KMS-11 (cell line): ENCODE data around the gene MARCKSL1.
"Not testable (repeated sequence)": the region's sequence is repeated elsewhere in the genome, so short reads cannot be mapped to it uniquely, and the experiment has no call there.

Experiments
- H2AFZ ChIP-seq: fragments of 200-600 bp; sonication (generic); 2 replicates; pipeline ENCODE4 v1.6.1; 2016; ENCODE audit warnings: antibody characterized with exemption, mixed run types, low read depth
- H3K27ac ChIP-seq: fragments of 200-600 bp; sonication (generic); 2 replicates; pipeline ENCODE4 v1.6.1; 2016; ENCODE audit warnings: mild to moderate bottlenecking, mixed run types
- H3K27me3 ChIP-seq: fragments of 200-600 bp; sonication (generic); 2 replicates; pipeline ENCODE4 v1.6.1; 2017; ENCODE audit warnings: mild to moderate bottlenecking, low read depth, mixed run types, moderate library complexity; ENCODE audit not compliant: insufficient read depth
- H3K36me3 ChIP-seq: fragments of 200-600 bp; sonication (generic); 2 replicates; pipeline ENCODE4 v1.6.1; 2017; ENCODE audit warnings: mild to moderate bottlenecking, mixed run types; ENCODE audit not compliant: insufficient read depth
- H3K4me1 ChIP-seq: fragments of 200-600 bp; sonication (generic); 2 replicates; pipeline ENCODE4 v1.6.1; 2016; ENCODE audit warnings: mild to moderate bottlenecking, low read depth, mixed run types; ENCODE audit not compliant: poor library complexity, severe bottlenecking
- H3K4me2 ChIP-seq: fragments of 200-600 bp; sonication (generic); 2 replicates; pipeline ENCODE4 v1.7.0; 2016; ENCODE audit warnings: mild to moderate bottlenecking, mixed run types
- H3K4me3 ChIP-seq: fragments of 200-600 bp; sonication (generic); IDR thresholded peaks from 2 replicates; pipeline ENCODE4 v1.6.1; 2017; ENCODE audit warnings: low read depth, low read length, mixed read lengths; ENCODE audit not compliant: insufficient read depth
- H3K79me2 ChIP-seq: fragments of 200-600 bp; sonication (generic); 2 replicates; pipeline ENCODE4 v1.6.1; 2016; ENCODE audit warnings: low read depth, mixed run types; ENCODE audit not compliant: insufficient read depth
- H3K9ac ChIP-seq: fragments of 200-600 bp; sonication (generic); 2 replicates; pipeline ENCODE4 v1.6.1; 2016; ENCODE audit warnings: mild to moderate bottlenecking, mixed run types
- H4K20me1 ChIP-seq: fragments of 200-600 bp; sonication (generic); 2 replicates; pipeline ENCODE4 v1.6.1; 2016; ENCODE audit warnings: mild to moderate bottlenecking, mixed run types; ENCODE audit not compliant: insufficient read depth
- TF ChIP-seq, protein P1 (sequence below): fragments of 200-600 bp; sonication (generic); conservative IDR thresholded peaks from 2 replicates; pipeline ENCODE4 v1.6.1; 2017; ENCODE audit warnings: low read depth, mild to moderate bottlenecking, antibody characterized with exemption, low read length, moderate library complexity, mixed read lengths

MARCKSL1 gene

DNA sequence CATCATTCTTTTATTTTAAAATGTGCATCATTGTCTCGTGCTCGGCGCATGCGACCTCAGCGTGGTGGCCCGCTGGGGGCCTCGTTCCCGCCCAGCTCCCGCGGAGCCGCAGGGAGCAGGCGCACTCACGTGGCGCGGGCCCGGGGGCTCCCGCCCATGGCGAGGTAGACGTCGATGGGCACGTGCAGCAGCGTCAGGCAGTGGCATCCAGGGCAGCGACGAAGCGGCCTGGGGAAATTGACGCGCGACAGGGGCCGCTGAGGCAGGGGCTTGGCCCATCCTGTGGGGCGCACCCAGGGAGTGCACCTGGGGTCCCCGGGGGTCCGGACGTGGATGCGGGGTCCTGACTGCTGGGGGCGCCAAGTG, 25.3 kb upstream of the MARCKSL1 start:
- Histone ChIP-seq H3K27ac (no peak overlapping the region), H3K4me1 (no peaks in the 10 kb centered on the region), H4K20me1 (no peaks in the 10 kb centered on the region), H3K9ac (no peak overlapping the region), H3K4me2 (no peak overlapping the region), H3K4me3 (no peak overlapping the region), H3K79me2 (no peaks in the 10 kb centered on the region), H3K27me3 (no peaks in the 10 kb centered on the region), H3K36me3 (no peaks in the 10 kb centered on the region), H2AFZ (no peak overlapping the region)
- TF ChIP-seq, protein P1, sequence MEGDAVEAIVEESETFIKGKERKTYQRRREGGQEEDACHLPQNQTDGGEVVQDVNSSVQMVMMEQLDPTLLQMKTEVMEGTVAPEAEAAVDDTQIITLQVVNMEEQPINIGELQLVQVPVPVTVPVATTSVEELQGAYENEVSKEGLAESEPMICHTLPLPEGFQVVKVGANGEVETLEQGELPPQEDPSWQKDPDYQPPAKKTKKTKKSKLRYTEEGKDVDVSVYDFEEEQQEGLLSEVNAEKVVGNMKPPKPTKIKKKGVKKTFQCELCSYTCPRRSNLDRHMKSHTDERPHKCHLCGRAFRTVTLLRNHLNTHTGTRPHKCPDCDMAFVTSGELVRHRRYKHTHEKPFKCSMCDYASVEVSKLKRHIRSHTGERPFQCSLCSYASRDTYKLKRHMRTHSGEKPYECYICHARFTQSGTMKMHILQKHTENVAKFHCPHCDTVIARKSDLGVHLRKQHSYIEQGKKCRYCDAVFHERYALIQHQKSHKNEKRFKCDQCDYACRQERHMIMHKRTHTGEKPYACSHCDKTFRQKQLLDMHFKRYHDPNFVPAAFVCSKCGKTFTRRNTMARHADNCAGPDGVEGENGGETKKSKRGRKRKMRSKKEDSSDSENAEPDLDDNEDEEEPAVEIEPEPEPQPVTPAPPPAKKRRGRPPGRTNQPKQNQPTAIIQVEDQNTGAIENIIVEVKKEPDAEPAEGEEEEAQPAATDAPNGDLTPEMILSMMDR, result no peak

DNA sequence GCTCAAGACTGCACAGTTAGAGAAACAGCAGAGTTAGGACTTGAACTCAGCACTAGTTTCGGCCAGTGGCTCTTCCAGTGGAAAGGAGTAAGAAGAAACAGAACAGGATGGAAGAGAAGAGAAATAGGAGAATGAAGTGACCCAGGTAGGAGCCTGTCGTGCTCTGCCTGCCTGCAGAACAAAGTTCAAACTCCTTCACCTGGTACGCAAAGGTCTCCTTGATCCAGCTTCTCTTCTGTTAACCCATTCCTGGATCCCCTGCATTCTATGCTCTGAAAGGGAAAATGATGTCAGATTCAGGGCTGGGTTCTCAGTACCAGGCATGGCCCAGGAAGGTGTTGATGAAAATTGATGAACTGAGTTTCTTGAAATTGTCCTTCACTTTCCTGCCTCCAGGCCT, 22.4 kb upstream of the MARCKSL1 start:
- Histone ChIP-seq H4K20me1 (no peaks in the 10 kb centered on the region), H3K79me2 (no peaks in the 10 kb centered on the region), H3K36me3 (no peaks in the 10 kb centered on the region), H3K4me2 (no peak overlapping the region), H3K4me3 (no peak overlapping the region), H3K27me3 (no peaks in the 10 kb centered on the region), H3K9ac (no peak overlapping the region), H3K4me1 (no peaks in the 10 kb centered on the region), H3K27ac (no peak overlapping the region), H2AFZ (no peak overlapping the region)
- TF ChIP-seq, protein P1, result no peak

DNA sequence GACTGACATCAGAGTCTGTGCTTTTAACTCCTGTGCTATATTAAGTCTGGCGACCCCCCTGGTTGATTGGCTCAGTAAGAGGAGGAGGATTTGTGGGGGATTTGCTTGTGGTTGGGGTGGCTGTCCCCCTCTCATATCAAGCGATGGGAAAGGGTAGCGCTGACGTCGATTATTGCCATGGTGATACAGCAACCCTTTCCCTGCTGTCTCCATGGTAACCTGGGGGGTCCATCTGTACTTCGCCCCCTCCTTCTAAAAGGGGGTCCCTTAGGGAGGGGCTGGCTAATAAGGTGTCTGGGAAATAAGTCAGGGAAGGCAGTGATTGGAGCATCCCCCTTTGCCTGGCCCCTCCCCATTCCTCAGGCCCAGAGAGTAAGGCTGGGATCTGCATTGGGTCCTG, 21.6 kb upstream of the MARCKSL1 start:
- H4K20me1 ChIP-seq, result no peaks in the 10 kb centered on the region
- no peak overlapping the region for H3K4me3 ChIP-seq
- no peak overlapping the region for H3K9ac ChIP-seq
- no peaks in the 10 kb centered on the region for H3K4me1 ChIP-seq
- no peak overlapping the region for H3K4me2 ChIP-seq
- H3K79me2 ChIP-seq, result no peaks in the 10 kb centered on the region
- H3K36me3 ChIP-seq, result no peaks in the 10 kb centered on the region
- TF ChIP-seq, protein P1, result no peak
- no peak overlapping the region for H2AFZ ChIP-seq
- no peak overlapping the region for H3K27ac ChIP-seq
- H3K27me3 ChIP-seq, result no peaks in the 10 kb centered on the region

DNA sequence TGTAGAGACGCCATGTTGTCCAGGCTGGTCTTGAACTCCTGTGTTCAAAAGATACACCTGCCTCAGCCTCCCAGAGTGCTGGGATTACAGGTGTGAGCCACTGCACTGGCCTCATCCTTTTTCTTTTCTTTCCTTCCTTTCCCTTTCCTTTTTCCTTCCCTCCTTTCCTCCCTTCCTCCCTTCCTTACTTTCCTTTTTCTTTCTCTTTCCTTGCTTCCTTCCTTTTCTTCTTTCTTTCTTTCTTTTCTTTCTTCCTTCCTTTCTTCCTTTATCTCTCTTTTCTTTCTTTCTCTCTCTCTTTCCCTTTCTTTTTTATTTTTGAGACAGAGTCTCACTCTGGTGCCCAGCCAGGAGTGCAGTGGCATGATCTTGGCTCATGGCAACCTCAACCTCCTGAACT, 20.4 kb upstream of the MARCKSL1 start:
- Histone ChIP-seq H3K79me2 (no peaks in the 10 kb centered on the region), H3K36me3 (no peaks in the 10 kb centered on the region), H3K27ac (no peak overlapping the region), H2AFZ (no peak overlapping the region), H3K4me3 (no peak overlapping the region), H3K27me3 (no peaks in the 10 kb centered on the region), H4K20me1 (no peaks in the 10 kb centered on the region), H3K9ac (no peak overlapping the region), H3K4me1 (peaks cover 5% of the 10 kb centered on the region), H3K4me2 (no peak overlapping the region)
- TF ChIP-seq, protein P1, result no peak

DNA sequence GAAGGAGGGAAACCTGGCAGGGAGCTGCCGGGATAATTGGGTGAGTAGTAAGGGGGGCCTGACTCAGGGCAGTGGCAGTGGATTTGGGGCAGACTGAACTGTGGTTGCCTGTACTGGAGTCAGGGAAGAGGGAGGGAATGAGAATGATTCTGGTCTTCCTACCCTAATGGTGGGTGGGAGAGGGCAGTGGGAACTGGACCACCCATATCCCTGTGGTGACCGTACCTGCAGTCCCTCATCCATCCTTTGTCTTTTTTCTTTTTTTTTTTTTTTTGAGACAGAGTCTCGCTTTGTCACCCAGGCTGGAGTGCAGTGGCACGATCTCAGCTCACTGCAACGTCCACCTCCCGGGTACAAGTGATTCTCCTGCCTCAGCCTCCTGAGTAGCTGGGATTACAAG, 19.7 kb upstream of the MARCKSL1 start:
- H3K9ac ChIP-seq, H3K4me3 ChIP-seq, H3K79me2 ChIP-seq, H2AFZ ChIP-seq, H3K36me3 ChIP-seq, H3K4me2 ChIP-seq, H3K27me3 ChIP-seq, H3K4me1 ChIP-seq, H4K20me1 ChIP-seq, H3K27ac ChIP-seq: not testable (repeated sequence)
